Central memory CD4-positive, alpha-beta T cell (primary cell): Measurements from ENCODE around the gene FREY1.

Source experiments
- DNase-seq: peaks from one replicate; pipeline ENCODE4 v3.0.0; 2022
- total RNA-seq, 3 experiments: gene quantifications; one replicate each; lab custom pipeline; 2026; lab: John Stamatoyannopoulos, UW

Gene FREY1, protein sequence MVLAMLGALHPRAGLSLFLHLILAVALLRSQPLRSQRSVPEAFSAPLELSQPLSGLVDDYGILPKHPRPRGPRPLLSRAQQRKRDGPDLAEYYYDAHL
- 0.92 to 1.3 (median 1.2) reads per million in 3 experiments for total RNA-seq

DNA sequence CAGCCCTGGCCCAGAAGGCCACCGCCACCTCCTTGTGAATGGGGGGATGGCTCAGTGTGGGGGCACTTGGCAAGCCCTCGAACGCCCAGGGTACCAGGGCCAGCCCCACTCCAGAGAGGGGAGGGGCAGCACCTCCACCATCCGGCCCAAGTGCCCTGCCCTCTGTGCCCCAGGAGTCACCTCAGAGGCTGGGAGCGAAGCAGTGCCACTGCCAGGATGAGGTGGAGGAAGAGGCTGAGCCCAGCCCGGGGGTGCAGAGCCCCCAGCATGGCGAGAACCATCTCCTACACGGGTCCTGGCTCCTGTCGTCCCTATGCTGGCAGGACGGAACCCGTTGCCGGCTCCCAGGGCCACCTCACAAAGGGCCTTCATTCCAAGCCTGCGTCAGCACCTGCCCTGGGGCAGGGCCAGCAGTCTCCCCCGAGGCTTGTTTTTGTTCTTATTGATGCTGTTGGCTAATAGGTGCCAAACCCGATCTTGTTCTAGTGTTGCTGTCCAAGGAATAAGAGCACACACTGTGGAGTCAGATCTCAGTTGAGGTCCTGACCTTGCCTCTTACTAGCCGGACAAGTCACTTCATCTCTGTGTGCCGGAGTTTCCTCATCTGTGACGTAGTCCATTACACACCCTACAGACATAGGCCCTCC lies at the start of gene FREY1:
FREY1 (minus strand) TSS at position 307 of the 647 bp plus-strand sequence; CDS start at position 281, 26 bp downstream.
- DNase-seq, result no peak

DNA sequence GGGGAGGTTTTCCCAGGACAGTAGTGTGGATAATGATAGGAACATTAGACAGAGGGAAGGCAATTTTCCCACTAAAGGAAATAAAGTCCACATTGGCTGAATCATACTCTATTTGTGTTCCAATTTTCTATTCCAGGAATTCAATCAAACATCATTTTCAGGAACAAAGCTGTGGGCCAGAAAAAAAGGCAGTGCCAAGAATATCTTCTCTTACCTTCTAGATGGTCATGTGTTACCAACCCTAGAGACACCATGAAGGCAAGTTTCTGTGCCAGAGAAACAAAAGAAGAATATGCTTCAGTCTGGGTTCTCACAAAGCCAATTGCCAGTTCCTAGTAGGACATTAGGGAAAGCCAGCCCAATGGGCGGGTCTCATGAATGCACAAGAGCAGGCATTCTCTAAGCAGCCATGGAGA lies 42.9 kb upstream of the FREY1 start:
- no peak for DNase-seq

GRCh38 chr11:45948356-45948755 lies 41.3 kb upstream of the FREY1 start:
- no peak for DNase-seq

DNA sequence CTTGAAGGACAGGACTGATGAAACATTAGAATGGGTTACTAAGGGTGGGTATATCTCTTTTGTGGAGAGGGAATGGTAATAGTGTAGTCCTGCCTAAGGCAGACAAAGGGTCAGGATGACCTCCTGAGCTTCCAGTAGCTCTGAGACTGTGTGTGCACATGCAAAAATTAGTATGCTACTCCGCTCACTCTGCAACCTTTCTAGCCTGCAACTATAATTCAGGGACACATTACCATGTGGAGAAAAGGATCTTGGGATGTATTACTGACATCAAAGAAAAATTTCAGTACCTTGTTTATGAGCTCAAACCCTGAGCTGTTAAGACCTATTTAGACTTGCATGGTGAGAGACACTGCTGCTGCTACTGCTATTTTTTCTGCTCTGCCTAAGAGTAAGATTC lies 40.8 kb upstream of the FREY1 start:
- DNase-seq, result no peak

GRCh38 chr11:45945397-45945999 lies 38.4 kb upstream of the FREY1 start:
- DNase-seq, result no peak

DNA sequence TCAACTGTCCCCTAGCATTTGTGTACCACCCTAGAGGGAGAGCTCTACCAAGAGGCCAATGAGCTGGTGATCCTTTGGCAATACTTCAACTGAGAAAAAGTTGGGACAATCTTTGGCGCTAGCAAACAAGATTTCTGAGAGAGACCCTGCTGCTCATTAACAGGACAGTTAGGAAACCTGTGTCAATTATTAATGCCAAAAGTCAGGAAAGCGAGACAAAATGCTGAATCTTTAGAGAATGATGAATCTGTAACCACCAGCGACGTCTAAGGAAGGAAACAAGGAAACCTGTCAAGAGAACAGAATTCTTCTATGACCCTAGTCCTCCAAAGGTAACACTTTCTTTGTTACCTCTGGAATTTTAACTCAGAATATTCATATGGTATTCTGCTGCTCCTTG lies 35.3 kb upstream of the FREY1 start:
- DNase-seq, result no peak

DNA sequence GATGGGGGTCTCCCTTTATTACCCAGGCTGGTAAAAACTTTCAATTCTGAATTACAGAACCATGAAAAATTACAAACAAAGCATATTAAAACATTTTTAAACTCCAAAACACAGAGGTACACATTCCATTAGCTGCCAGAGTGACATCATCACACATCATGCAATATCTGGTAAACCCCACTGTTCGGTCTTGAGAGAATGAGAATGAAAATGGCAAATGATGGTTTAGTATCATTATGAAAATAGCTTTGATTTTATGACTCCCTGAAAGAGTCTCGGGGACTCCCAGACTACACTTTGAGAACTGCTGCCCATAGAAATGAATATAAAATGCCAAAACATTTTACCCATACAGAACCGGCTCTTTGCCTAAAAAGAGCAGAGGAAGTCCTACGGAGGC lies 34.2 kb upstream of the FREY1 start:
- no peak for DNase-seq

DNA sequence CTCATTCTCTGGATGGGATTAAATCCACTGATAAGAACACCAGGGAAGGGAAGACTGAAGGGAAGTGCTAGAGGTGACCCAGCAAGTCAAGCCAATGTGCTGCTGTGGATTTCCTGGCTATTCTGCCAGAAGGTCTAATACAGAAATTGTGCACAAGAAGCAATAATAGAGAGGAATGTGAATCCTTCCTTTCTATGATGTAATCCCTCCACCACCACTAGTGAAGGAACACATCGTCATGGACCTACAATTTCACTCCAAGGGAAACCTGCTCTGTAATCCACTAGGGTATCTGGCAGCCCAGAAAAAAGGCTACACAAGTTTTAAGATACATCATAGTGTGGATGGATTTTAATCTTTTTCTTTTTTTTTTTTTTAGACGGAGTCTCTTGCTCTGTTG lies 32.8 kb upstream of the FREY1 start:
- no peak for DNase-seq

DNA sequence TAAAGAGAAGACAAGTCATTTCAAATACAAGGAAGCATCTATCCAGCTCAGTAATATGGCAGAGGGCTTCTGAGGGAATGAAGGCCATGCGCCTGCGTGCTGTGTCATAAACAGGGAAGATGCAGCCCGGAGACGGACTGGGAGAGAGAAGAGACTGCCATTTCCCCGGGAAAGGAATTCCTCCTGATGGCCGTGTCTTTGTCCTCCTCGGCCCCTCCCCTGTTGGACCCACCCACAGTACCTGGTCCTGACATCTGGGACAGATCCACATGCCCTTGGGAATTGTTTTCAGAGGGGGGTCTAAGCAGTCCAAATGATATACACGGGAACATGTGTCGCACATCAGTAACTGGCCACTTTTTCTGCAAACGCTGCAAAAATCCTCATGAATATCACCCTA lies 30.8 kb upstream of the FREY1 start:
- no peak for DNase-seq

DNA sequence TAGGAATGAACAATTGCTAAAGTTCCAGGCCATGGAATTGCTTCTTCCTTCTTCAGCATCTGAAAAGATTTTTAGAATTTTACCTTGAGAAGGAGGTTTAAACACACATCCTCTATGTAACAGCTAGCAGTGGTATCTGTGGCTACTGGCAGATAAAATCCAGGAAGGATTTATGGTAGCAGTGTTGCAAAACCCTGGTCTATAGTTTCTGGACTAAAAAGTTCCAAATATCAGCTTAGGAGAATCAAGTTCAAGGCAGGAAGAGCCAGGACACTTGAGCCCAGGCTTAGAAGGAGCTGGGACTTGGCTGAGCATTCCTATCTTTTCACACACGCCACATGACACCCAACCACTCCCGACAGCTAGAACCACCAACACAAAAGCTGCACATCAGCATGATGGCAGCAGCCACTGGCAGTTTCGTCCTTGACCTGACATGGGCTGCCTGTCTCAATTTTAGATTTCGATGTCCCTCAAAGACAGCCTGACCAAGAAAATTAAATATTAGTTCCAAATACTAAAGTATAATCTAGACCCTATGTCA lies 29.5 kb upstream of the FREY1 start:
- DNase-seq, result no peak

DNA sequence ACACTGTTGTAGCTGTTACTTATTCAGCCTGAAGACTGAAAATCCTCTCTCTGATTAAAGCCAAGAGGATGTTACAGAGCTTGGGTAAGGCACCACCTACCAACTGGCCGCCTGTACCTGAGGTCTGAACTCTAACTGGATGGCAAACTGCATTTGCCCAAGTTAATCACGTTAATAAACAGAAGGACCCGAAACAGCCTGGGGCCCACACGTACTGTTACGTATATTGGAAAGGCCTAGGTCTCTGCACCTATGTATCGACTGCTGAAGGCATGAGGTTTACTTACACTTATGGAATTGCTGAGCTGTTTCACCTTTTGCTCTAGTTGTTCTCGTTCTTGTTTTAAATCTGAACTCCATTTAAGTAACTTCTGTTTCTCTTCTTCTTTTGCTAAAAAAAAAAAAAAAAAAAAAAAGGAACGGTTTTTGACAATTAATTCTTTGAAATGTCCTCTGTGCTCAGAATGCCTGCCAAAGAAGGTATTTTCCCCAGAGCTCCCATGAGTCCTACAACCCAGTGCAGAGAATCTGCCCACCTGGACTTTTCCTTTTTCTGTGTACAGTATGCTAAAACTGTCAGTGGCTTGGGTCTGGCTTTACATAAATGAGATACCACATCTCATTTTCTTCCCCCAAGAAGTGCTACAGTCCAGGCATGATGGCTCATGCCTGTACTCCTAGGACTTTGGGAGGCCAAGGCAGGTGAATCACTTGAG lies 28.4 kb upstream of the FREY1 start:
- DNase-seq, result no peak

DNA sequence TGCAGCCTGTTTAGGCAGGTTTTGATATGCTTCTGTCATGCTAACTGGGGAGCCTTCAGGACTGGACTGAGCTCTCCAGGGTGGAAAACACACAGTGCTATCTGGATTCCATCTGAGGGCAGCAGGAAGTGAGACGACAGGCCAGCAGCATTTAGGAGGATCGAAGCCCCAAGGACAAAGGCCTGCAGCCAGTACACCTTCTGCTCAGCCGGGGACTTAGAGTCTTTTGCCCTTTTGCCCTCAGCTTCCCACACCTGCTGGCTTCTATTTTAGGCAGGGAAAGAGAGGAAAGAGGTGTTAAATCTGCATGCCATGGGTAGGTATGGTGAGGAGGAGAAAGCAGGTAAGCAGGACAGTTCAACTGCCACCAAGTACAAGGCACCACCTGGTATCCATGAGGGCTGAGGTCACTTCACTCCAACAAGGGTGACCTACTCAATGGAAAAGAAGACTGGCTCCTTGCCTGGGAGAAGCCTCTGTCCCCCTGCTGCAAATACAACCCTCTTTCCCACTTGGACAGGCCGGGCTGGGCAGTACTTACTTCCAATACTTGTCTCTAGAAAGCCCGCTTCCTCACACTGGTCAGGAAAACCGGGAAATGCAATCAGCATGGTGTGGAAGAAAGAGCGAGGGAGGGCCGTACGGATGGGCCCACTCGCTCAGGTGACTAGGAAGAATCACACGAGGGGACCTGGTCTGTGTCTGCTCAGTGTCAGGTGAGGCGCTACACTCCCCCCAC lies 27.7 kb upstream of the FREY1 start:
- no peak for DNase-seq

DNA sequence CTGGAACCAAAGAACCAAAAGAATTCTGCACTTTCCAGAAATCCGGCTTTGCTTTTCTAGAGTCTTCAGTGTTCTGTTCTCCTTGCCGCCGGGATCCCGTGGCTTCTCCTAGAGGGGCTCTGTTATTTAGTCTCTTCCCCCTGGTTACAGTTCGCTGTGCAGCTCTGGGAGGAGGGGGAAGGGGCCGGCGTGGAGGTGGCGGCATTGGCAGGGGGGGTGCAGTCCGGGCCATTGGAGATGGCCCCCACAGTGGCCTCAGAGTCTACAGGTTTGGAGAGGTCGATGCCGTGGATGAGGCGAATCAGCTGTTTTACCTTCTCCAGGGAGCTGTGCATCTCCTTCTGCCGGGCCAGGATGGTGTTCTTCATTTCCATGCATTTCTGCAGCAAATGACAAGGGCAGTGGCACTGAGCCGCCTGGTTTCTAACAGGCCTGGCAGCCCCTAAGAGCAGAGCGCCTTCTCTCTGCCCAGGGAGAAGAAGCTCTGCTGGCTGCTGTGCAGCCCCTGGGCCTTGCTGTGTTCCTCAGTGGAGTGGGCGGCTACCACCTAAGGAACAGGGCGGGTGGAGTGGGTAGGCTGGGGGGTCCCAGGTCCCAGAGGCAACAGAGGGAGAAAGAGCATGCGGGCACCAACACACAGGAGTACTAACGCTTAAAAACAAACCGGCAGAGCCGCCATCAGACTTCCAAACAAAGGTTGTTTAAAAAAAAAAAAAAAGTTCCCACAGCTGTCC lies 26.9 kb upstream of the FREY1 start:
- DNase-seq, result no peak

DNA sequence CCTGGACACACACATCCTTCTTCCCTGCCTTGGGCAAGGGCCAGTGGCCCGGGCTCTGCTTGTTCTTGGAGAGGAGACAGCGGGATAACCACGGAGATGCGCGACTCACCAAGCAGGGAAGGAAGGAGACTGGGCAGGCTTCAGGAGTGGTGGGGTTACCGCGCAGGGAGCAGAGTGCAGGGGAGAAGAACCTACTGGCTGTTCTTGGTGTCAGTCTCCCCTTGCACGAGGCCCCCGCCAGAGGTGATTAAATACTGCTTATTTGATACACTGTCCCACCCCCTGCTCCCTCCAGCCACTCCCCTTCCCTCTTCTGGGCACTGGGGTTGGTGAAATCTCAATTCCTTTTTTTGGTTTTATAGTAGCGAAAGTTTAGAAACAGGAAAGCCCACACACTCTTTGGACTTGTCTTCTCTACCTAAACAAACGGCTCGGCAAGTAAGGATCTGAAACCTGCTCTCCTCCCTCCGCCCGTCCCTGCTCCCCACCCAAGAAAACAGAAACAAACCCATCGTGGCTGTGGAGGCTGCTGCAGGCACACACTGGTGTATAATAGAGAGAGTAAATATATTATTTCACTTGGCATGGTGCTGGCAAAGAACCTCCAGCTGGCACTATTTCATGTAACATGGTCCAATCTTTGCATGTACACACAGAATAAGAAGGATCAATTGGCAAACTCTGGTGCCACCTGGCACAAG lies 26.2 kb upstream of the FREY1 start:
- DNase-seq, result no peak

GRCh38 chr11:45932217-45932616 lies 25.1 kb upstream of the FREY1 start:
- no peak for DNase-seq

- no peak for DNase-seq
These were observed 24.7 kb upstream of the FREY1 start for GRCh38 chr11:45931739-45932138.

GRCh38 chr11:45930951-45931570 lies 24.0 kb upstream of the FREY1 start:
- no peak for DNase-seq

- DNase-seq, result peak; percentile 54
These were observed 23.1 kb upstream of the FREY1 start for GRCh38 chr11:45930031-45930794.

GRCh38 chr11:45929486-45930030 lies 22.5 kb upstream of the FREY1 start:
- no peak for DNase-seq
